OCI-LY7 (cell line): ENCODE data around the gene CNDP1.

Experiments used
- CTCF ChIP-seq: fragments of 200-600 bp; sonication (generic); conservative IDR thresholded peaks from 2 replicates; pipeline ENCODE4 v1.5.1; 2014; ENCODE audit warnings: mild to moderate bottlenecking, antibody characterized with exemption, low read length, moderate library complexity, mixed read lengths
- EZH2phosphoT487 ChIP-seq: fragments of 200-600 bp; sonication (generic); IDR thresholded peaks from 2 replicates; pipeline ENCODE4 v1.6.1; 2018; ENCODE audit warnings: low read depth, borderline replicate concordance, mild to moderate bottlenecking, mixed run types, antibody characterized with exemption, low read length, moderate library complexity, mixed read lengths

- TF ChIP-seq CTCF (no peak), EZH2phosphoT487 (no peak)
These were observed 15.6 kb upstream of the CNDP1 start for GRCh38 chr18:74518456-74519295.
